Right ventricle myocardium inferior (tissue), 1 donor: Measurements from ENCODE around the gene RFX2. TPM values are rescaled to one million over a fixed set of nuclear protein-coding genes. Genes with fewer than 3 reads are reported as not detected.
"Not testable (repeated sequence)": the region's sequence is repeated elsewhere in the genome, so short reads cannot be mapped to it uniquely, and the experiment has no call there.

ENCODE experiments used
- ATAC-seq: fragments of 200-7000 bp; cut with Tn5 transposase; one replicate; pipeline ENCODE4 v1.9.1; 2020; ENCODE audit warnings: mild to moderate bottlenecking, moderate library complexity
- DNase-seq: peaks from one replicate; pipeline ENCODE4 v3.0.0; 2021; ENCODE audit errors: missing footprints
- intact Hi-C: fragments of 100-400 bp; cut with DNase I; formaldehyde crosslinking; loops from one replicate; pipeline ENCODE4 v1.11.0; 2022
- total RNA-seq: library from RNA; stranded (reverse); fragmentation: NEBNext Ultra II Directional; extraction: Animal tissue kit (Norgen Biotek cat#: 25700); gene quantifications from one replicate; pipeline ENCODE4 v1.2.1, GENCODE V29; 2021
- donor health status: DM: no; HTN: yes; CAD: no; lungs with severe emphysema.

RFX2 gene
- total RNA-seq, 1 donor from 2014 or later: 5.4 TPM

DNA sequence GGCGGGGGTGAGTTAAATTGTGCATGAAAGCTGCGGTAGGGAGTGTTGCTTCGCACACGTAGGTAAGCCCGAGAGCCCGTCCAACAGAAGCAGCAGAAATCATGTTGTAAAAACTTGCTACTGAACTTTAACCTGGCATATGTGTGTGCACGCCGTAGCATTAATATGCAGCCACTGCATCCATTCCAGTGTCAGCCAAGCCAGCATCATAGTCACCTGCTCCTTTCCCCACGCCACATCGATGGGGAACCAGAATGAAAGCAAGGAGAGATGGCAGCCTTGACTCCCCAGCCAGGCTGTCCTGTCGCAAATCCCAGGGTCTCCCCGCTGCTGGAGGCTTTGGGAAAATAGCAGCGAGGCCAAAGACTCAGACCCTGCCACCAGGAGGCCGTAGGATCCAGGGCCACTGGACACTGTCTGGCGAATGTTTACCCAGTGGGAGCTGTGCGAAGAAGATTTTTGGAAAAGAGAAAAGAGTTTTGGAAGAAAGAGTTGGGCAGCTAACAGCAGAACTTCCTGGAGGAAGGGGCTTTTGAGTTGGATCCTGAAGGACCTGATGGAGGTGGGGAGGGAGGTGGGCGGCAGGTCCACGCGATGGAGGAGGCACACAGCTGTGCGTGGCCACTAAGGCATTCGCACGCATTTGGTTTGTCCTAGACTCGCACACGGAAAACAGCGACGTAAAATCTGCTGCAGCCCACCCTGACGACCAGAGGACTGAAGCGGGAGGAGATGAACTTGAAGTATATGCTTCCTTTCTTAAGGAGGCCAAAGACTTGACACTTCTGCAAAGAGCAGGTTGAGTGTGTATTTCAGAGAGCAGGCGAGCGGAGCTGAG, 83.7 kb downstream of the RFX2 start:
- intact Hi-C loops: no loop called here
- no peak for DNase-seq
- no peak for ATAC-seq

DNA sequence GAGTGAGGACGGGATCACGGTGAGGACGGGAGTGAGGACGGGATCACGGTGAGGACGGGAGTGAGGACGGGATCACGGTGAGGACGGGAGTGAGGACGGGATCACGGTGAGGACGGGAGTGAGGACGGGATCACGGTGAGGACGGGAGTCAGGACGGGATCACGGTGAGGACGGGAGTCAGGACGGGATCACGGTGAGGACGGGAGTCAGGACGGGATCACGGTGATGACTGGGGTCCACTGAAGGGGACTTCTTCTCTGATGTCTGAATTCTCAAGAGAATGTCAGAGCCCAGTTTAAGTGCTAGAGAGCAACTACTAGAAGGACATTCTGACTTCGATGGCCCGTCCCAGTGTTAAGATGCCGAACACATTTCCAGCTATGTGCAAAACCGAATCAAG, 85.5 kb downstream of the RFX2 start:
- DNase-seq, intact Hi-C loops, ATAC-seq: not testable (repeated sequence)

DNA sequence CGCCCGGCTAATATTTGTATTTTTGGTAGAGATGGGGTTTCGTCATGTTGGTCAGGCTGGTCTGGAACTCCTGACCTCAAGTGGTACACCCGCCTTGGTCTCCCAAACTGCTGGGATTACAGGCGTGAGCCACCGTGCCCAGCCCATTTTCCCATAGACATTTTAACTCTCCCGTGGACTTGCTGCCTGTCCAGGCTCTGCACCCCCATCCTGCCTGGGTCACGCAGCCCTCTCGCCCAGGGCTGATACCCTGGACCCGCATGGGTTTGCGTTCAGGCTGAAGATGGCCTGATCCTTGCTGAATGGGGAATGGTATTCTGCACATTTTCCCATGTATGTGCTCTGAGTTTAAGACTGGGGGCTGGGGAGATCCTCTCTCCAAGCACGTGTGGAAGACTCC, 86.4 kb downstream of the RFX2 start:
- DNase-seq (no peak), ATAC-seq (no peak)
- intact Hi-C loops: loop anchor here (2.0 kb wide), 1 partner anchor 37 kb away; no protein-coding TSS in a partner anchor

DNA sequence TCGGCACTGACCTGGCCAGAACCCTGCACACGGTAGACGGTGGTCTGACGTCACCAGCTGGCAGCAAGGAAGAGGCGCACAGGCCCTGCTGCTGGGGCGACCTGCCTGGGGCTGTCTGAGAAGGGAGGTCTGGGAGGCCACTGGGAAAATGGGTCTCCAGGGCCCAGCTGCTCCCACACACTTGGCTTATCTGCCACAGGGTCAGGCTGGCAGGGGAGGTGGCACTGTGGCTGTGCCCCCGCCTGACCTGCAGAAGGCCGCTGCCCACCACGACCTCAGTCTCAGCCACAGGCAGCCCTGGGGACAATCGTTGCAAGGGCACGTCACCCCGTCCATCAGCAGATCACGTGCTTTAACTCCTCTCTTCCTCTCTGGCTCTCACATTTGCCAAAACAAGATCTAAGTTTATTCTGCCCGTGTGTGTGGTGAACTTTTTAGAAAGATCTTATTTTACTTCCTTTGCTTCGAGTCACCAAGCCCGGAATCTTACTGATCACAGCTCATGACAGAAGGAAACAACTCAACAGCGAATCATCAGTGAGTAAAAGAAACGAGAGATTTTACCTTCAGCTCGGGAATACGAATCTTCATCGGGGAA, 87.1 kb downstream of the RFX2 start:
- peak; percentile 27 for ATAC-seq
- intact Hi-C loops: loop anchor here (2.0 kb wide), 1 partner anchor 36 kb away; no protein-coding TSS in a partner anchor
- no peak for DNase-seq

DNA sequence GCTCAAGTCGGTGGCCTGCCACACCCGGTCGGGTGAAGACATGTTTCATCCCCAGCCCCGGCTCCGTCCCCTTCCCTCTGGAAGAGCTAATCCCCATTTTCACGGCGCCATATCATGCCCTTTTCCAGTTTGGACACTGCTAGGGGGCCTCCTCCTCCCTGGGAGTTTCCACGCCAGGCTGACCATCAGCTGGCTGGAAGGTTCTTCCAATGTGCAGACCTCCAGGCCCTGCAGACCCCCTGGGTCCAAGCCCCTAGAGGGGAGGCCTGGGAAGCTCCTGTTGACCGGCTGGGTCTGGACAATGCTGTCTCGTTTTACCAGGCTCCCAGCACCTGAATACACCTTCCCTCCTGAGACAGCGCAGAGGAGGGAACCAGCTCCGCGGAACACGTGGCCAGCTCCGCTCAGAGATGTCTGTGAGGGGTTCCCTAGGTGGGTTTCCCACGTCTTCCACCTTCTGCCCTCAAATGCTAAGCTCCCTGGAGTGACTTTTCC, 87.7 kb downstream of the RFX2 start:
- DNase-seq: no peak
- peak; percentile 8 for ATAC-seq
- intact Hi-C loops: loop anchor here (1.0 to 2.0 kb wide), 2 partner anchors 36 to 216 kb away; no protein-coding TSS in a partner anchor

DNA sequence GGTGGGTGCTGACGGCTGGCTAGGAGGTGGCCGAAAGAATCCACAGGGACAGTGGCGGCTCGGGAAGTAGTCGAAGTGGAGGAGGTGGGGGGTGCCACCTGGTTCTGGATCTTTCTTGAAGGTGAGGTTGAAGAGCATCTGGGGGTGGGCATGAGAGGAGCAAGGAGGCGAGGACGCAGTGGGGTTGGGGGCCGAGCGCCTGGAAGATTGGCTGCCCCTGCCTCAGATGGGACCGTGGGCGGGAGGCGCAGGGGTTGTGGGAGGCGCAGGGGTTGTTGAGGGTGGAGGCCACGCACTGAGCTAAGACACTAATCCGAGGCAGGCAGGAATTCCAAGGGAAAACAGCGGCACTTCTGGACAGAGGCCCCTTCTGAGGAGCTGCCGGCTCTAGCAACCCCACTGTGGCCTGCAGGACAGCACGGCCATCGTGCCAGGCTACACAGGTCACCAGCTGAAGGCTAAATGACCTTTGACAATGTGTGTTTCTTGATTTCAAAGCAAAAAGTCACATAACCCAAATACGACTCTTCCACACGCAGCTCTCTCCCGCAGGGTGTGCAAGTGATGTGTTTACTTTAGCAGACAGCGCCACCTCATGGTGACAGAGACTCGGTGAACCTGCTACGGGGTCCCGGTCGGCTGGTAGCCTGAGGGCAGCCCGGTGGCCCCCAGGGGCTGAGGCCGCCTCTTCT, 88.3 kb downstream of the RFX2 start:
- intact Hi-C loops: loop anchor here (1.0 to 2.0 kb wide), 2 partner anchors 35 to 216 kb away; no protein-coding TSS in a partner anchor
- peak; percentile 80 for DNase-seq
- peak; percentile 92 for ATAC-seq

DNA sequence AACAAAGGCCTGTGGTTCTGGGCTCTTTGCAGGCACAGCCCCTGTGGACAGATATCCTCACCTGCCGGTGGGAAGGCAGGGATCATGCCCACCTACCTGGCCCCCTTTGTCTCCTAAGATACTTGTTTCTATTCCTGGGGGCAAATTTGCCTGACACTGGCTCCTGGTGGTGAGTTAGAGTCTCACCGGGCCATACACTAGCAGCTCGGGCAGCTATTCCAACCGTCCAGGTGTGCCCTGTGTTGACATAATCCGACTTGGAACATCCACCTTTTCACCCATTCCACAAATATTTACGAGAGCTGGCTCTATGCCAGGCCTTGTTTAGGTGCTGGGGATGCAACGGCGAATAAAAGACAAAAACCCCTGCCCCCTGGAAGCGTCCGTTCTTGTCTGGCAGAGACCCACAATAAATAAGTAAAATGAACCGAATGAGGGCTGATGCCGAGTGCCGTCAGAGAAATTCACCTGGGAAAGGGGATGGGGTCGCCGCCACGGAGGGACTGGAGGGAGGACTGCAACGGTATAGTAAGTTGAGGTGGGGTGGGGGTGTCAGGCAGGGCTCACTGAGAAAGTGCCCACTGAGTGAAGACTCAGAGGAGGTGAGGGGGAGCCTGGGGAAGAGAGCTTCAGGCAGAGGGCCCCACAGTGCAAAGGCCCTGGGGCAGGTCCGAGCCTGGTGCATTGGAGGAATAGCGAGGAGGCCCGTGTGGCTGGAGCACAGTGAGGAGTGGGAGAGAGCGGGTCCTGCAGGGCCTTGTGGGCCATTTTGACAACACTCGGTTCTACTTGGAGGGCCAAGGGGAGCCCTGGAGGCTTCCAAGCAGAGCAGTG, 89.1 kb downstream of the RFX2 start:
- intact Hi-C loops: no loop called here
- no peak for ATAC-seq
- peak; percentile 56 for DNase-seq

DNA sequence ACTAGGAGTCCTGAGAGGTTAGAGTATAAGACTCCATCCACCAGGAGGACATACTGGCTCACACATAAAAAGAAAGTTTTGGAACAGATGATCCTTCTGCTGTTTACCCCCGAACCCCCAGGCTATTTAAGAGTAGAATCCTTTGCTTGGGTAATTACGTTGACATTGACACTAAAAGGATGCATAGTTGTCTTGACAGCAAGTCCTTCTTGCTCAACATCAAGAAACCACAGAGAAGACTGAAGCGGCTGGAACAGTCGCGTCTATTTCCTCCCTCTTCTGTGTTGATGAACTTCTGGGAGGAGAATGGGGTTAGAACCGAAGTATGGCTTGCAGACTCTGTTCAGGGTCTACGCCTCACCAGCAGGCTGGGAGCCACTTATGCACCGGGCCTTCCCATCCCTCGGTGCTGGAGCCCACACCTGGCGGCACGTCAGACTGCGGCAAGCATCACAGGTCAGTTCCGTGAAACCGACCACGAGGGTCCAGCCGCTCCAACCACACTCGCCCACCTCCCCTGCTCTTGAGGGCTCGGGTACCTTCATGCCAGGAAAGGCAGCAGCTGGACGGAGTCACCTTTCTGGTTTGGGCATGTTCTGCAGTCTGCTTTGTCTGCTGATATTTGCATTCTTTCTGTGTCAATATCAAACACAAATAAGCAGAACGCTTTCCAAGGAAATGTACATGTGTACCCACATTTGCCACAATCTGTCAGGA, 90.0 kb downstream of the RFX2 start:
- ATAC-seq: no peak
- no peak for DNase-seq
- intact Hi-C loops: no loop called here

DNA sequence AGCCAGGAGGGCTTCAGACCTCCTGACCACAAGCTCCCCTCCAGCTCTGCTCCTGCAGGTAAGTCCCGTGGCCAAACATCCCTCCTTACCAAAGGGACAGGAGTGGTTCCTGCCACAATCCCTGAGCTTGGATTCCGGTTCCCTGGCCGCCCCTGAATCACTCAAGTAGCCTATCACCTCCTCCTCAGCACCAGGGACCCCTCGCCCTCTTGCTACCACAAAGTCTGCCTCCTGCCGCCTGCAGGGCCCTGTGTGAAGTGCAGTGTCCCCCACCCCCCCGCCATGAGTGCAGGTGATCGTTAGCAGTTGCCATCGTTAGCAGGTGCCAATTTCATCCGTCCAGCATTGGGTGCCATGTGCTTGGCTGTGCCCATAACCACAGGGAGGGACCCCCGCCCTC, 91.5 kb downstream of the RFX2 start:
- no peak for ATAC-seq
- intact Hi-C loops: no loop called here
- DNase-seq: no peak

DNA sequence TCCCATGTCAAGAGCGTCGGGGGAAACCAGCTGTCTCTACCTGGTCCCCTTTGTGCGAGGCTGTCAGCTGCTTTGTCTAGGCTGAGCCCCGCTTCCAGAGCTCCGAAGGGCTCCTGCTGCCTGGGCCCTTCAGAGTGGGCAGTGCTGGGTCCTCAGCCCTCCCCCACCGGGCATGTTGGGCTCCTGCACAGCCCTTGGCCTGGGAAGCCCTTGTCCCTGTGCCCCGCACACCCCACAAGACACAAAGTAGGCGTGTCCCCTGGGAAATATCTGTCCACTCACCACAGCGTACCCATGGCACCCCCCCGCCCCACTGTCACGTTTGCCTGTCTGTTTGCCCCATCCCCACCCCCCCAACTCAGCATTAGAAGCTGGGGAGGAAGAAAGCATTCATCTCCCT, 92.7 kb downstream of the RFX2 start:
- intact Hi-C loops: no loop called here
- DNase-seq (no peak), ATAC-seq (no peak)

DNA sequence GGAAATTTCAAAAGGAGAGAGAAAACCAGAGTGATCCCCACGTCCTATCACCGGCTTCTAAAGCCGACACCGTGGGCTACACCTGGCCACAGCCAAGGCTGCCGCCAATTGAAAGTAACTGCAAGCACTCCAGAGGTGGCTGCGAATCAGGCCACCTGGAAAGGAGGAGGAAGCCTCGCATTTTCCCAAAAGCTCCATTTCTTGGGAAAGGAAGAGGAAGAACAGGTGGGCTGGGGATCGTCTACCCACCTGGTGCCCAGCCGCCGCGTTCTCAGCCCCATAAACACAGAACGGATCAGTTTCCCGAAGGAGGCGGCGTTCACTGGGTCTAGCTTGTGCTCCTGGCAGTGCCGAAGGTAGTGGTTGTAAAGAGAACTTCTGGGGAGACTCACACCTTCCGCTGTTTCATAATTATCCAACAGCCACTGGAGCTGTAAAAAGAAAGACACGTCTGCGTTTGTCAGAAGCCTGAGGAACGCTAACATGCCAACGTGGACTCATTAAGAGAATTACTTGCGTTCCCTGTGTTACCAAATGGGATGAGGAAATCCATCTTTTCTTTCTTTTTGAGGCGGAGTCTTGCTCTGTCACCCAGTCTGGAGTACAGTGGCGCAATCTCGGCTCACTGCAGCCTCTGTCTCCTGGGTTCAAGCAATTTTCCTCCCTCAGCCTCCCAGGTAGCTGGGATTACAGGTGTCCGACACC, 94.3 kb downstream of the RFX2 start:
- intact Hi-C loops: no loop called here
- no peak for DNase-seq
- no peak for ATAC-seq

DNA sequence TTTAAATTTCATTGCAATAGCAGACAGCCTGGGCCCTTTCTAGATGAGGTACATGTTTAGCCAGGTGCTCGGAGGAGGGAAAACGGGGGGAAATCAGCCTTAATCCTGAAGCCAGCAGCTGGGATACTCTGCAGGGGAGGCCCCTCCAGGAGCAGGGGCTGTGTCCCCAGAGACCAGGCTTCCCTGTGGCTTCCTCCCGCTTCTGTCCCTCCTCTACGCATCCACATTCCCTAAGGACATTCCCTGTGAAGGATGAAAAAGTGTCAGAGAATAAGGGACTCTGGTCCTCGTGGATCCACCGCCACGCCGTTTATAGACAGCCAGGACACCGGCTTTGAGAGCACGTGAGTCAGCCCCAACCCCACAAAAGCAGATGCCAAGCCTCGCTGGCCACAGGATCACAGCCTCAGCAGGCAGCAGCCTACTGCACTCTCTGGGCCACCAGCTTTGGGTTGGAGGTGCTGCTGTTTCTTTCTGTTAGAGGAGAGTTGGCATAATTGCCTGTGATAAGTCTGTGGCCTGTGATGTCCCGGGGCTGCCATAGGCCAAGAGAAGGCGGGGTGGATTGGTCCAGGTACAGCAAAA, 95.7 kb downstream of the RFX2 start:
- intact Hi-C loops: no loop called here
- DNase-seq (no peak), ATAC-seq (no peak)

DNA sequence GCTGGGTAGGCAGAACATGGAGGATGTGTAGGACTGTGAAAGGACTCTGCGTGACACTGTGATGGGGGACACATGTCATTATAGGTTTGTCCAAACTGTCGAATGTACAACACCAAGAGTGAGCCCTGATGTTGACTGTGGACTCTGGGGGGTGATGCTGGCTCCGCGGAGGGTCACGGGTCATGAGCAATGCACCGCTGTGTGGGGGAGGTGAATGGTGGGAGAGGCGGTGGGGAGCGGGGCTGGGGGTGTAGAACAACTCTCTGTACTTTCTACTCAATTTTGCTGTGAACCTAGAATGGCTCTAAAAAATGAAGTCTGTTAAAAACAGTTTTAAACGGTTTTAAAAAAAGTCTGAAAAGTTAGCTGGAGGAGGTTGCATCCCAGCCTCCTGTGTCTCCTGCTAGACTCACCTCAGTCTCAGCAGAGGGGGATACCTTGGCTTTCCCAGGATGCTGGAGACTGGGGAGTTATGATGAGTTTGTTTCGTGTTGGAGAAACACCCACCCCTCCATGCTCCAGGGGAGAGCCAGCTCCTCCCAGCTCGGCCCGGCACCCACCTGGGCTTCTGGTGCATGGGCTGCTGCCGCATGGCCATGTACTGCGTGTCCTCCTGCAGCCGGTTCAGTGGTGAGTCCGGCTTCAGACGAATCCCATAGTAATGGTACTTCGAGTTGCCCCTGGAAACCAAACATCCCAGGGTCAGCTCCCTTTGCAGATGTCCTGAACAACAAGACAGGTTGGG, 97.7 kb downstream of the RFX2 start:
- DNase-seq (no peak), ATAC-seq (no peak)
- intact Hi-C loops: no loop called here

DNA sequence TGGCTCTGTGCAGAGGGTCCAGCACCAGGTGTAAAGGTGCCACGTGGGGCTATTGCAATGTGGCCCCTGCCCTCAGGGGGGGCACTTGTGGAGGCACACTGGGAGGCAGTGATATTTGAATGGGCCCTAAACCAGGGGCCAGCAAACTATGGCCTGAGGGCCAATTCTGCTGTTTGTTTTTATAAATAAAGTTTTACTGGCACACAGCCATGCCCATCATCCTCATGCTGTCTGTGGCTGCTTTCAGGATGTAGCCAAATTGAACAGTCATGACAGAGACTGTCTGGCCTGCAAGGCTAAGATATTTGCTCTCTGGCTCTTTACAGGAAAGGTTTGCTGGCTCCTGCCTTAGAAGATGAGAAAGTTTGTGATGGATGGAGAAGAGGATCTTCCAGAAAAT, 98.5 kb downstream of the RFX2 start:
- ATAC-seq (no peak), DNase-seq (no peak)
- intact Hi-C loops: no loop called here

DNA sequence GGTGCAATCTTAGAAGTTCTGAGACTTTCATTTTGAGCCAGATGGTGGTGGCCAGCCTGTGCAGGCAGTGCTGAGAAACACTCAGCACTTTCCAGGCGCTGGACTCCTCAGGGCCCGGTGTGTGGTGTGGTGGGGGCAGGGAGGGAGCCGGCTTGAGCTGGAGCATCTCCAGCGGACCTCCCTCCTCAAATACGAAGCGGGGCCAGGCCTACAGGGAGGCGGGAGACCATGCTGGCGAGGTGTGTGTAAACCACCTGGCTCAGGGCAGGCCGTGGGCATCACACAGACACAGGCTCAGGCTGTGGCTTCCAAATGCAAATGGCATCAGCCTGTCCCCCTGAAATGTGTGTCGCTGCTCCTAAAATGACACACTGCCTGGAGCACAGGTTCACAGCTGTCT, 99.1 kb downstream of the RFX2 start:
- no peak for ATAC-seq
- DNase-seq: no peak
- intact Hi-C loops: no loop called here

DNA sequence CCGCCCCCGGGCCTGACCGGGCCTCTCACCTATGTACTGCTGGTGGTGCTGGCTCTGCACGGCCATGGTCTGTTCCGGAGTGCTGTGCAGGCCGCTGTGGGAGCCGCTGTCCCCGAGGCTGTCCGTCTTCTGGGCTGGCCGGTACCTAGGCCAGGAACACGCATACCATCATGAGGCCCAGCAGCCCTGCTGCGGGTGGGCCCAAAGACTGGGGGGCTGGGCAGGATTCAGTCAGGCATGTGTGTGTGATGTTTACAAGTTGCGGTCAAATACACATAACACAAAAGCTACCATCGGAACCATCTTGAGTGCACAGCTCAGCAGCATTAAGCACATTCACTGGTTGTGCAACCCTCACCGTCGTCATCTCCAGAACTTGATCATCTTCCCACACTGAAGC, 100.2 kb downstream of the RFX2 start:
- ATAC-seq (no peak), DNase-seq (no peak)
- intact Hi-C loops: no loop called here

DNA sequence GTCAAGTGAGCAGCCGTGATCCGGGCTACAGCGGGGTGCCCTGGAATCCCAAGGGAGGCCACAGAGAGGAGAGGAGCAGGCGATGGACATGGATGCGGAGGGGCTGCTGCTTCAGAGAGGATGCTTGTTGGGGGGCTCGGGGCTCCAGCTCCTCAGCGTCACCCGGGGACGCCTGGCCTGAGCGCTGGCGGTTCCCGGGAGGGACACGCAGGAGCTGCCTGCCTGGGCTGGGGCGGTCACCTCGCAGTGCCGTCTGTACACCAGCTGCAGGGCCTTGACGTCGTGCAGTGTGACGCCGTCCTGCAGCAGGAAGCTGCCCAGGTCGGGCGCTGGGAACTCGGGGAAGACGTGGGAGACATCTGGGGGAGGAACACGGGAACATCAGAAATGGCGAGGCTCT, 102.4 kb downstream of the RFX2 start:
- ATAC-seq (no peak), DNase-seq (no peak)
- intact Hi-C loops: no loop called here
